GM23248 (cell line): ENCODE measurements around the gene KCTD13.

Experiments used
- EZH2 ChIP-seq: fragments of 200-600 bp; sonication (generic); IDR thresholded peaks from 2 replicates; pipeline ENCODE4 v1.6.1; 2018; ENCODE audit warnings: antibody characterized with exemption, mild to moderate bottlenecking; ENCODE audit not compliant: insufficient read depth, poor library complexity, severe bottlenecking
- EZH2phosphoT487 ChIP-seq: fragments of 200-600 bp; sonication (generic); IDR thresholded peaks from 2 replicates; pipeline ENCODE4 v1.6.1; 2018; ENCODE audit warnings: antibody characterized with exemption, moderate library complexity, mild to moderate bottlenecking, low read depth; ENCODE audit not compliant: insufficient read depth

DNA sequence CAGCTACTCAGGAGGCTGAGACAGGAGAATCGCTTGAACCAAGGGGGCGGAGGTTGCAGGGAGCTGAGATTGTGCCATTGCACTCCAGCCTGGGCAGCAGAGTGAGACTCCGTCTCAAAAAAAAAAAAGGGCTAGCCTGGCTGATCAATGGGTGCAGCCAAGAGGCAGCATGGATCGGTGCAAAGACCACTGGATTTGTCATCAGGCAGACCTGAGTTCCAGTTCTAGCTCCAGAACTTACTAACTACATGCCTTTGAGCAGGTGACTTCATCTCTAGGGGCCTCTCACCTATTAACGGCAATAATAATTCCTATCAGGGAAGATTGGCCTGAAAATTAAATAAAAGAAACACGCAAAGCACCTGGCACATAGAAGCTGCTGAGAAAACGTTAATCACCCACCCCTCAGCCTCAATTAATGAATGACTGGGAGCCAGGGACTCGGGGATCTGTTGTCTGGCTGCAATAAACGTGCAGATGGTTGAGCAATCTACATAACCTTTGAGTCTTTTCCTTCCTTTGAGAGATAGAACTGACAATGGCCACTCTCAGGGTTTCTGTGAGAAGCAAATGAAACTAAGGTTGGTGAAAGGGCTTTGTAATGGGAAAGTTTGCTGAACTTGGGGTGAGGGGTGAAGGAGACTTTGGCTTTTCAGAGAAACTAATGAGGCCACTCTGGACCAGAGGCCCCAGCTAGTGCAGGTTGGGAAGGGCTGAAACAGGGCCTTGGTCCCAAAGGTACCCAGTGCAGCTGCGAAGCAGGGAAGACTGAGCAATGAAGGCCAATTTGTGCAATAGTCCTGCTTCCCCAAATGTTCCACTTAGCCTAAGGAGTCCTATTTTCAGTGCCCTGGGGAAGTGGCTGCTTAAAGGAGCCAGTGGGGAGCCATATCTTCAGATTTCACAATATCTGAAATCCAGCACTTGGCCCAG lies 34.2 kb downstream of the KCTD13 start:
- no peak for TF ChIP-seq EZH2
- TF ChIP-seq EZH2phosphoT487 = no peak
